ENCODE results near the gene C11orf52.
A peak's percentile ranks its signal among the peaks of the same experiment; 100 is the strongest.
"Not testable (repeated sequence)": the region's sequence is repeated elsewhere in the genome, so short reads cannot be mapped to it uniquely, and the experiment has no call there.

Gene C11orf52

DNA sequence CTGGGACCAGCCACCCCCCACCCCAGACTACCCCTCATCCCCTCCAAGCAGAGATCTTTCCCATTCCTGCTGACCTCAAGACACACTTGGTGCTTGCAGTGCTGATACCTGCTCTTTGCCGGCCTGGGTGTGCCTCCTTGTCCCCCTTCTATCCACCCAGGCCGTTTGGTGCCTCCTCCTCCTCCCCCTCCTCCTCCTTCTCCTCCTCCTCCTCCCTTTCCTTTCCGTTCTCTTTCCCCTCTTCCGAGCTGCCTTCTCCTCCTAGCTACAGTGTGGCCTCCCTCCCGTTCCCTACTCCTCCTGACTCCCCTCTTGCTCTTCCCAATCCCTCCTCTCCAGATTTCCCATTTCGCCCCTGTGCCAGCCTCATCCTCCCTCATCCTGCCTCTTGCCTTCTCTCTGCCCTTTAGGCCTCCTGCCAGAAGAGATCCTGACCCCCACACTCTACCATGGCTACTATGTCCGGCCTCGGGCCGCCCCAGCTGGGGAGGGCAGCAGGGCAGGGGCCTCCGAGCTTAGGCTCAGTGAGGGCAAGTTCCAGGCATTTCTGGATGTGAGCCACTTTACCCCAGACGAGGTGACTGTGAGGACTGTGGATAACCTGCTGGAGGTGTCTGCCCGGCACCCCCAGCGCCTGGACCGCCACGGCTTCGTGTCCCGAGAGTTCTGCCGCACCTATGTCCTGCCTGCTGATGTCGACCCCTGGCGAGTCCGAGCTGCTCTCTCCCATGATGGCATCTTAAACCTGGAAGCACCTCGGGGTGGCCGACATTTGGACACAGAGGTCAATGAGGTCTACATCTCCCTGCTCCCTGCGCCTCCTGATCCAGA is 5.5 kb upstream of the C11orf52 start:
- no peak for DNase-seq (ENCODE audit: low spot score)

DNA sequence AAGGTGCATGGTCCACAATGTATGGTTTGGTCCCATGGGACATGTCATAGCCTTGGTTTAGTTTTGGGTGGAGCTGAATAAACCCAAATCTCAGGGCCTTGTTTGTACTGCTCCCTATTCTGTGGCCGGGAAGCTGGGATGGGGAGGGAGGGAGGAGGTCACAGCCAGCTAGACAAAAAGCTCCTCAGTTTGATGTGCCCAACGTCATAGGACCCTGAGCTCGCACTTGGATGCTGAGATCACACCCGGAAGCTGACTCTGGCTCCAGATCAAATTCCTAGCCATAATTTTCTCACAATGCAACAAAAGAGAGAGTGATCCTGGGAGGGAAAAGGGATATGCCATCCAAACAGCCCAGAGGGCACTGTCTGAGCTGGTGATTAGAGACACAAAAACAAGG is 4.7 kb upstream of the C11orf52 start:
- DNase-seq (ENCODE audit: low spot score) = no peak

DNA sequence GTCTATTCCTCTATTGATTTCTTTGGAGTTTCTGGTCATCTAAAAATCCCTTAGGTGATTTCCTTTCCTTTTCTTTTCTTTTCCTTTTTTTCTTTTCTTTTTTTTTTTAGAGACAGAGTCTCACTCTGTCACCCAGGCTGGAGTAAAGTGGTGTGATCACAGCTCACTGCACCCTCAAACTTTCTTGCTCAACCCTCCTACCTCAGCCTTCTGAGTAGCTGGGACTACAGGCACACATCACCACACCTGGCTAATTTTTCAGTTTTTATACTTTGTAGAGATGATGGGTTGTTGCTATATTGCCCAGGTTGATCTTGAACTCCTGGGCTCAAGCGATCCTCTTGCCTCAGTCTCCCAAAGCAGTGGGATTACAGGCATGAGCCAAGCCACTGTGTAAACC is 1.9 kb upstream of the C11orf52 start:
- DNase-seq (ENCODE audit: low spot score) = no peak

DNA sequence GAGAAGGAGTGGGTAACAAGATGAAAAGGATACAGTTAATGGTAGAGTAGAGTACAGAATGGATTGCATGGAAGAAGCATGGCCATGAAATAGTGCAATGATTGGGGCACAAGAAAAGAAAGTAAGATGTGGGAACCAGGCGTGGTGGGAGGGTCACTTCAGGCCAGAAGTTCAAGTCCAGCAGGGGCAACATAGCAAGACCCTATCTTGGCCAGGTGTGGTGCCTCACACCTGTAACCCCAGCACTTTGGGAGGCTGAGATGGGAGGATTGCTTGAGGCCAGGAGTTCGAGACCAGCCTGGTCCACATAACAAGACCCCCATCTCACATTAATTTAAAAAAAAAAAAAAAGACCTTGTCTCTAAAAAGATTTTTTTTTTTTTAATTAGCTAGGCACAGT is 1.4 kb upstream of the C11orf52 start:
- DNase-seq (ENCODE audit: low spot score) = no peak

DNA sequence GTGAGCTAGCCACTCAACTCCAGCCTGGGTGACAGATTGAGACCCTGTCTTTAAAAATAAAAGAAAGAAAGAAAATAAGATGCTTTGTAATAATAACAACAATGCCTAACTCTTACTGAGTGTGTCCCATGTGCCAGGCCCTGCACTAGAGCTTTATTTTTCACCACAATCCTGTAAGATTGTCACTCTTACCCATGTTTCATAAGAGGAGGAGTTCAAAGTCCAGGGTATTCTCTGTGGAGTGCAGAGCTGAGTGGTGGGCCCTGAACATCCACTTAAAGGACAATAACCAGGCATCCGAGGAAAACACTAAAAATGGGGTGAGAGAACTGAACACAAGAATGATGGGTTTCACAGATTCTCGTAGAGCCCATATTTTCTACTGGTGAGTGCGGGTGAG is 925 bp upstream of the C11orf52 start:
- DNase-seq (ENCODE audit: low spot score) = no peak

DNA sequence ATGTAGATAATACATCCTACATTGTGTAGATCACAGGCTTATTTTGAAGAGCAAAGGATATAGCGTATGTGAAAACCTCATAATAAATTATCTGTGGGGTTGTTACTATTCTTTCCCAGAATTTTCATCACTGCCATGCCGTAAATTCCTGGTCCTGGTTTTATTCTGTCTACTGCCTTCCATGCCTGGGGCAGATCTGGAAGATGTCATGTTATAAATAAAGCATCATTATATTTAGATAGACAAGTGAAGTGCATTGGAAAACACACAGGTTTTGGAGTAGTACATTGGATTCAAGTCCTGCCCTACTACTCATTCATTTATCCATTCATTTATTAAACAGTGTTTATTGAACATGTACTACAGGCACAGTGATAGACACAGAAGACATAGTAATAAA is 2.2 kb downstream of the C11orf52 start:
- no peak for DNase-seq (ENCODE audit: low spot score)

DNA sequence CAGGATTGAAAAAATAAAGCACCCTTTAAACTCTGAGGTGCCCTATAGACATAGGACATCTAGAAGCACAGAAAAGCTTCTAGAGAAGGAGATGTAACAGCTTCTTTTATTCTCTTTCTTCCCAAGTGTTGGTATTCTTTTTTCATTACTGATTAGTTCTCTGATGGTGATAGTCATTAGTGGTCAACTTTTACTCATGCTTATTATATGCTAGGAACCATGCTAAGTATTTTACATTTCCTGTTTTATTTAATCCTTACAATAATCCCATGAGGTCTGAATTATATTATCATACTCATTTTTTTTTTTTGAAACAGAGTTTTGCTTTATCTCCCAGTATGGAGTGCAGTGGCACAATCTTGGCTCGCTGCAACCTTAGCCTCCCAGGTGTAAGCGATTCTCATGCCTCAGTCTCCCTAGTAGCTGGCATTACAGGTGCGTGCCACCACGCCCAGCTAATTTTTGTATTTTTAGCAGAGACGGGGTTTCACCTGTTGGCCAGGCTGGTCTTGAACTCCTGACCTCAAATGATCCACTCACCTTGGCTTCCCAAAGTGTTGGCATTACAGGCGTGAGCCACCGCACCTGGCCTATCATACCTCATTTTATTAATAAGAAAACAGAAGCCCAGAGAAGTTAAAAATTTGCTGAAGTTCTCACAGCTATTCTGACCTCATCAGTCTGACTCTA is 3.0 kb downstream of the C11orf52 start:
- no peak for DNase-seq (ENCODE audit: low spot score)

DNA sequence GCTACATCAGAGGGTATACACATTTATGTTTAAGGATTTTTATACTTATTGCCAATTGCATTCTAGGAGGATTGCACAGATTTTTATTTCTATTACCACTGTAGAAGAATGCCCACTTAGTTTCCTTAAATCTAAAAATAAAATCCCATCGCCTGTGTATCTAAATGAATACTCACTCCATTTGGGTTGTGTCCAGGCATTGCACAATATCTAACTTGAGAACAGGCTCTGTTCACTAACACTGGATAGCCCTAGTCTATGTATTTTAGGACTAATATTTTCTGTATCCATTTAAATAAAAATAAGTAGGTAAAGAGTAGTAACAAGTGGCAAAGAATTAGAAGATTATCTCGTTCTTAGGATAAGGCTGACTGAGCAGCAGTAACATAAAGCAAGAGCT is 4.1 kb downstream of the C11orf52 start:
- DNase-seq (ENCODE audit: low spot score) = no peak

DNA sequence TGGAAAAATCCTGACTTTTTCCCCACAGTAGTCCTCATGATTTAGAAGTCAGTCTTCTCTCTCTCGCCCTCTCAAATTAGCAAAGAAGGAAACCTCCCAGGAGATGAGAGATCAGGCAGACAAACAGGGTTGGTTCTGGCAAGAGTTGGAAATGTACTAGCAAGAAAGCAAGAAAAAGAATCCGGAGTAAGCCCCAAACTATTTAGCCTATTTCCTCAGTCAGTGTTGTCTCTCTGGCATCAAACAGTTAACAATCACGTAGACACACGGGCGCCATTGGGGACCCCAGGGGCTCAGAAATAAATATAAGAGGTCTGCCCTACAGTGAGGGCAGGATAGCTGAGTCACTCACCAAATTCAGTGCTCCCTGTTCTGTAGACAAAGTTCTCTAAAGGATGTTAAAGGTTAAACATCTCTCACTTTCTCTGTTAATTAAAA is 4.7 kb downstream of the C11orf52 start:
- DNase-seq (ENCODE audit: low spot score) = no peak

DNA sequence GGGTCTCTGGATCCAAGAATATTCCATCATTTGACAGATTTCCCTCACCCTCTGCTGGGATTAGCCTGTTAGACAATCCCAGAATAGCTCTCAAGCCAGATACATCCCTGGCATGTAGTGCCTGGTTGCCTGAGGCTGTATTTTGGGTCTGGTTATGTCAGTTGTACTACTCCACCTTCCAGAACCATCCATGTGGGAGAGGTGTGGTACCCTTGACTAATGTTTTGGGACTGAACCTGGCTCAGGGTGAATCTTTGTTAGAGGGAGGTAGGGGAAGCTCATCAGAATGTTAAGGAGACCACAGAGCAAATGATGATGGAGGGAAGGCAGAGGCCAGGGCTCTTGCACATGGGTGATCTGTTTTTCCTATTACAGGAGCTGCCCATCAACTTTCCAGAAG is 5.2 kb downstream of the C11orf52 start:
- no peak for DNase-seq (ENCODE audit: low spot score)

DNA sequence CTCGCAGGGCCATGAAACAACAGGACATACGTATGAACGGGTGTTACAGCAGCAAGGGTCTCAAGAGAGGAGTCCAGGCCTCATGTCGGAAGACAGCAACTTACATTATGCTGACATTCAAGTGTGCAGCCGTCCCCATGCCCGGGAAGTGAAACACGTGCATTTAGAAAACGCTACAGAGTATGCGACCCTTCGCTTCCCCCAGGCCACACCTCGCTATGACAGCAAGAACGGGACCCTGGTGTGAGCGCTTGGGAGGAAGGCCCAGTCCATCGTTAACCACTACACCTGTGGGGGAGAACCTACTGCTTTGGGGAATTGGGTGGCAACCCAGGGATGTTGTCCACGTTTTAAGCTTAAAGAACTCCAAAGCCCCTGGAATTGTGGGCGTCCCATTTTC is 7.2 kb downstream of the C11orf52 start:
- no peak for DNase-seq (ENCODE audit: low spot score)

DNA sequence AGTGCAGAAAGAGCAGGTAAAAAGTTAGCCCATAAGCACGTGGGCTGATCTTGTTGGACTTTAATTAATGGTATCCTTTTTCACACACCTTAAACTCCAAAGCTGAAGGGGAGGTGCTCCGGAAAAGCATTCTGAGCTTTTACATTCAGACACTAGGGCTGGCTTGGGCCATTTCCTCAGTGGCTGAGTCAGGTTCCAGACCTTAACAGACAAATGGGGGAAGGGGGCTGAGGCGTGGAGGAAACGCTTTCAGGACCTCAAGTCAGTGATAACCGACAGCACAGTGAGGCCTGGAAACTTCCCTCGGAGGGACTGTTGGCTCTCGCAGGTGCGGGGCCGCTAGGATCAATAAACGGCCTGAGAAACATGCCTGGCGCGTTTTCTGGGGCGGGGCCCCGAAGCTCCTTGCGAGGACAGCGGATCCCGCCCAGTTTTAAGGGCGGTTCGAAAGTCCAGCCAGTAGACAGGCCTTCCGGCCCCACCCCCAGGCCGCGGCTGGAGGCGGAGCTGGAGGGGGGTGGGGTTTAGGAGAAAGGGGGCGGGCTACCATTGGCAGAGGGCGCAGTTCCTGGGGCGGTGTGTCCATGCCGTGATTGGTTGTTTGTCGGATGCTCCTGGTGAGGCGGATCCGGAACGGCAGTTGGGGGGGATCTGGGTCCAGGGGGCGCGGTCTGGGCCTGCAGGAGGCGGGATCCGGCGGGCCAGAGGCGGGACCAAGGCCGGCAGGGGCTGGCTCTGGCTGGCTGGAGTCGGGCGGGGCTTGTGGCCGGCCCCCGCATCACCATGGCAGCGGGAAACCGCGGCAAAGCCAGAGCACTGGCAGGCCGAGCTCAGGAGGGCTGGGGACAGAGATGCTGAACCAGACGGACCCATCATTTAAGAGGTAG is 8.0 kb downstream of the C11orf52 start:
- peak; percentile 69 for DNase-seq (ENCODE audit: low spot score)

DNA sequence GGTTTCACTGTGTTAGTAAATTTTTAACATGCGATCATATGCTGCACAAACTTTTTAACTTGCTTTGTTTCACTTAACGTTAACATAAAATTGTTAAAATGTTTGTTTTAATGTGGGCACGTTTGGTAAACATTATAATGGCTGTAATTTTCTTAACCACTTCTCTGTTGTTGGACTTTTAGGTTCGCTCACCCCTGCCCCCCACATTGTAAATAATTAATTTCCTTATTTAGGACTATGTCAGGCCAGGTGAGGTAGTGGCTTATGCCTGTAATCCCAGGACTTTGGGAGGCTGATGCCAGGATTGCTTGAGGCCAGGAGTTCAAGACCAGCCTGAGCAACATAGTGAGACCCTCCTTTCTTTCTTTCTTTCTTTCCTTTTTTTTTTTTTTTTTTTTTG is 11.8 kb downstream of the C11orf52 start:
- no peak for DNase-seq (ENCODE audit: low spot score)

DNA sequence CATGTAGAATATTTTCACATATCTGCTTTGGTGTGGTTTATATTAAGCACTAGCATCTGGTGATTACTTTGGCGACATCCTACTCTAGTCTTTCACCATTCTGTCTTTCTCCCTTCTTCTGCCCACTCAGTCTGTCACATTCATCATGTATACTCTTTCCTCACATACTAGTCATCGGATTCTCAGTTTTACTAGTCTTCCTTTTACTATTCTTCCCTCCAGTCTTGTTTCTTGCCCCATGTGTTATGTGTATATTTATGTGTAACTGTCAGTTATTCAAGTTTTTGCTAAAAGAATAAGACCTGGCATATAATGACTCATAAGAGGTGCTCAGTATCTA is 13.9 kb downstream of the C11orf52 start:
- no peak for DNase-seq (ENCODE audit: low spot score)

DNA sequence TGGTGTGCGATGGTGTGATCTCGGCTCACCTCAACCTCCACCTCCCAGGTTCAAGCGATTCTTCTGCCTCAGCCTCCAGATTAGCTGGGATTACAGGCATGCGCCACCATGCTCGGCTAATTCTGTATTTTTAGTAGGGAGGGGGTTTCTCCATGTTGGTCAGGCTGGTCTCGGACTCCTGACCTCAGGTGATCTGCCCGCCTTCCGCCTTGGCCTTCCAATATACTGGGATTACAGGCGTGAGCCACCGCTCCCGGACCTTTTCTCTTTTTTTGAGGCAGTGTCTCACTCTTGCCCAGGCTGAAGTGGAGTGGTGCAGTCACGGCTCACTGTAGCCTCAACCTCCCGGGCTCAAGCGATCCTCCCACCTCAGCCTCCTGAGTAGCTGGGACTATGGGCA is 14.5 kb downstream of the C11orf52 start:
- DNase-seq (ENCODE audit: low spot score) = not testable (repeated sequence)

DNA sequence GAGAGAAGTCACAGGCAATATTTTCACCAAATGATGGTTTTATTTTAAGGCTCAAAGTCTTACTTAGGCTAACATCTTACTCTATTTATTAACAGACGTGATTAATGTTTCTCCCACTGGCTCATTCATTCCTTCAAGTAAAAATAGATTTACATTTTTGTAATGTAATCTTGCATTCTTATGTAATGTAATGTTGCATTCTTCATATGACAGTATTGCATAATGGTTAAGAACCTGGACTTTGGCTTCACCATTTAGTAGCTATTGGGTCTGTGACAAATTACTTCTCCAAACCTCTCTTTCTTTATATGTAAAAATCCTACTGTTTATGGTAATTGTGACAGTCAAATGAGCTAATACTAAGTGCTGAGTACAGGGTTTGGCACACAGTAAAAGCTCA is 15.2 kb downstream of the C11orf52 start:
- no peak for DNase-seq (ENCODE audit: low spot score)

DNA sequence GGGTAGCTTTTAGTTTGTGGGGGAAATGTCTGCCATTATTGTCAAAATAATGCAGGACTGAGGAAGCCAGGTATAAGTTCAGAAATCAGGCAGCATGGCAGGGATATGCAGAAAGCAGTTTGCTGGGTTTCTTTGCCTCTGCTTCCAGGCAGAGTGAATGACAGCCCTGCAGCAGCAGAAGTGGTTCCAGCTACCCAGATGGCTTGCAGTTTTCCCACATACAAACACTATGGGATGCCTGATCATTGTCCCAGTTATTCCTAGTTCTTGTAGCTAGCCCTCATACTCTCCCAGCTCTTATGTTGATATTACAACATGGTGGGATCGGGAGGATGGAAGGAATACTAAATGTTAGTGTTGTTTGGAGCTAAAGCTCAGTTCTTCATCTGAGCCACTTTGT is 15.6 kb downstream of the C11orf52 start:
- DNase-seq (ENCODE audit: low spot score) = no peak

DNA sequence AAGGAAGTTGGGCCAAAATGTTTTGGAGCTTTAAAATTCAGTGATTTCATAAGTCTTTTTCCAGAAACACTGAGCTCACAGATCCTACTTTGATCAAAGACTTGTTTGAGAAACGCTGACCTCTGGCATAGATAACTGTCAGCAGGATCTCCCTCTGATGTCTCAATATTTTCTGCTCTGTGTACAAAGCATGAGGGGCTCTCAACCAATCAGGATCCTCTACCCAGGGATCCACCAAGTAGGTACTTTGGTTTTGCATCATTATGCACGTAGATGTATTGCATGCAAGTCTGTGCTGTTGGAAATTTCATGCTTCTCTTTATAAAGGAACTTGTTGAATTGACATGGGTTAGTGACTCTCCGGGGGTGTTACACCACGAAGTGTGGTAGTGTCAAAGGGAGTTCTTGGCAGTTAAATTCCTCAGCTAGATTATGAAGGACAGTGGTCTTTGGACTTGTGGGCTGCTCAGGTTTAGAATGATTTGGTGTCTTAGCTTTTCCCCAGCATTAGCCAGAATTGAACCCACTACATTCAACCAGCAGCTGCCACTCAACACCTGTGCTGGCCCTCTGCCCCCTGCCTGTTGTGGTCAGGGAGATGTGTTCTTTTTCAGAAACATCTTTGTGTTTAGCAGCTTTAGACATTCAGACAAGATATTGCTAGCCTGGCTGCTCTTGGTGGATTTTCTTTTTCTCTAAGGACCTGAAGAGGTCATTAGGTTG is 16.8 kb downstream of the C11orf52 start:
- peak; percentile 43 for DNase-seq (ENCODE audit: low spot score)

DNA sequence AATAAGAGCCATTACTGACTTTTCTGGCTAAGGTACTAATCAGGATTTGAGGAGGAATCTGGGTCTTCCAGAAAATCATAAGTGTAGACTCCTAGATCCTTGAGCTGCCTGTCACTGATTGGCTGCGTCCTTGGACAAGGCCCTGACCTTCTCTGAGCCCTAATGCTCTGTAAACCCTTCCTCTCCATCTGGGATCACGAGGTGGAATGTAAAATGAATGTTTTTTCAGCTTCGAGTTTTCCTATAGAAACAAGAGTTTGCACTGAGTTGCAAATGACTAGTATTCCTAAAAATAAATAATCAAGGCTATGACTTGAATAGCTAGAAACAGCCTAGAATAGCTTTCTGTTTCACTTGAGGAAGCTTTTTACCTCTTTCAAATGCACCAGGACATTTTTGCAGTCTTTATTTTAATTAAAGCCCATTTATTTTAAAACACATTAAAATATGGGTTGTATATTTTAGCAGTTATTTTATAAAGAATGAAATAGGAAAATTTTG is 17.4 kb downstream of the C11orf52 start:
- no peak for DNase-seq (ENCODE audit: low spot score)

DNA sequence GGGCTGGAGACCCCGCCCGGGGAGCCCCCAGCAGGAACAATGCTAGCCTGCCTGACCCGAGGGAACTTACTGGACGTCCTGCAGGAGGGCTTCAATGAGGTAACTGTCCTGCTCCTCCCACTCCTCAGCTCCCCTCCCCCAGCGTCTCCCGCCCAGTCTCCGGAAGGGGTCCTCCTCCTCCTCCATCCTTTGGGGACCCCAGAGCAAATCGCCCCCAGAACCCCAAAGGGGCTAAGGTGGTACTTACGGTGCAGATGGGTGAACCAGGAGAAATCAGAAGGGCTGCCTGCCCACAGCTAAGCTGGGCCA is 18.7 kb downstream of the C11orf52 start:
- DNase-seq (ENCODE audit: low spot score) = no peak

DNA sequence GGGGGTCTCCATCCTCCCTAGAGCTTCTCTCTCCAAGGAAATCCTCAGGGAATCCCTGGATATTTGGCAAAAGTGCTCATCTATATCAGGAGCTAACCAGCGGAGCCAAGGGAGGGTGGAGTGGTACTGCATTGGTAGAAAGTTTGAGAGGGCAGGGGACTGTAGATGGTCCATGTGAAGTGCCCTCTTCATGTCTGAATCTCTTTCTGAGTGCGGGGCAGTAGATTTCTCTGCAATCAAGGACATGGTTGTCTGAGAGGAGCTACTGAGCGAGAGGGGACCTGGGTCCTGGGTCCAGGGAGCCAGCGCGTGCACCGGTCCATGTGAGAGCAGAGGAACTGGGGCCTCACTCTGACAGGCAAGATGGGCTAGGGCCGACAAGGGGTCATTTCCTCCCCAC is 19.1 kb downstream of the C11orf52 start:
- no peak for DNase-seq (ENCODE audit: low spot score)

DNA sequence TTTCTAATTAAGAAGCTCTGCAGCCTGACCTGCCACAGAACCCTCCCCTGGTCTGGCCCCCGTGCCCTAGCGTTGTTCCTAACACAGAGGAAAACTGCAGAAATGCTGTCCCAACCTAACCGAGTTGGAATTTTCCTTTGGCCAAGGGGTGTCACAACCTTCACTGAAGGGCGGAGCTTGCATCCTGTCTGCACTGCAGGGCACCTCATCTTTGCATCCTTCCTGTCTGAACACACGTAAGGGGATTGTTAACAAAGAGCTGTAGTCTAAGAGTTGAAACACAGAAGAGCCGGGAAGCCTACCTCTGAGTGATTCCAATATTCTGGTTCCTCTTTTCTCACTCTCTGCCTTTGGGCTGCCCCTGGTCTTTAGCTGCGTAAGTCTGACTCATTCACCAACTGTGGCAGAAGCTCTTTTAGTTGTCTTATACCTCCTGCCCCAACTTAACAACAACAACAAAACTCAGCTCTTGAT is 20.0 kb downstream of the C11orf52 start:
- peak; percentile 20 for DNase-seq (ENCODE audit: low spot score)

Measured in HuH-7.5 (cell line).